ENCODE results near the gene VPS13D. TPM values are rescaled to one million over a fixed set of nuclear protein-coding genes. Genes with fewer than 3 reads are reported as not detected.
"Not testable (repeated sequence)": the region's sequence is repeated elsewhere in the genome, so short reads cannot be mapped to it uniquely, and the experiment has no call there.

The VPS13D gene
- total and polyA plus RNA-seq, 10 of the 15 experiments (the other 5 are each of a cell fraction or from before 2014, with no cell fraction given) = 1.4 to 16.9 (median 8.5) TPM

DNA sequence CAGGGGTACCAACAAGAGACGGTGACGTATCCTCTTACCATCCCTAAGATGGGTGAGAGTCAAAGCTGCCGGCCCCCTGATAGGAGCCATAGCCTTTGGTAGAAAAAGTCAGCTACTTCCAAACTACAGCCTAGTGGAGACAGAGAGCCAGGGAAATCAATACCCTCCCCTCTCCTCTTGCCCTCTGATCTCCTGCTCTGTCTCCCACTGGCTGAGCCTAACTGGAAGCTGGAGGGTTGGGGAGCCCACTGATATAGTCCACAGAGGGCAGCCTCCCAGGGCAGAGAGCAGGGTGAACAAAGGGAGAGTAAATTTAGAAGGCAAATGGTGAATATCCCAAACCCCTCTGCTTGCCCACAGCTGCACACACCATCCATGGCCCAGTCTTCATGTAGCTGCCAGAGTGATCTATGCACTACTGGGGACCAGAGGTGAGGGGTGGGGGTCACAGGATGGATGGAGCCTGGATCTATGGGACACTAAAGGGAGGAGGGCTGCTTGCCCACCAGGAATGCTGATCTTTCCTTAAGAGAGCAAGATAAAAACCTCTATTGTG lies 308.2 kb downstream of the VPS13D start:
- no peak overlapping the region for H3K4me3 ChIP-seq
- intact Hi-C loops (cut with micrococcal nuclease; ENCODE audit: unreplicated experiment) = no loop called here
- in situ Hi-C loops (cut with MboI) = loop anchor here (25.0 kb wide), 1 partner anchor 699 kb away; the partner anchor contains the start of gene PRAMEF18
- ChIA-PET SMC1A (ENCODE audit: uncharacterized antibody, unreplicated experiment) (no interaction called here), CTCF (interaction anchor here (1.1 to 1.5 kb wide), 2 partner anchors 20 to 129 kb away, joined by 3 read pairs; no protein-coding TSS in a partner anchor), RAD21 (ENCODE audit: unreplicated experiment) (no interaction called here), POLR2A (no interaction called here)
- ATAC-seq (no peak), FAIRE-seq (no peak), DNase-seq (ENCODE audit: low read depth, low spot score) (no peak)
- H3K79me2 ChIP-seq (ENCODE audit: control insufficient read depth, insufficient read depth, low read length) = no peaks in the 10 kb centered on the region
- TF ChIP-seq, protein P1, sequence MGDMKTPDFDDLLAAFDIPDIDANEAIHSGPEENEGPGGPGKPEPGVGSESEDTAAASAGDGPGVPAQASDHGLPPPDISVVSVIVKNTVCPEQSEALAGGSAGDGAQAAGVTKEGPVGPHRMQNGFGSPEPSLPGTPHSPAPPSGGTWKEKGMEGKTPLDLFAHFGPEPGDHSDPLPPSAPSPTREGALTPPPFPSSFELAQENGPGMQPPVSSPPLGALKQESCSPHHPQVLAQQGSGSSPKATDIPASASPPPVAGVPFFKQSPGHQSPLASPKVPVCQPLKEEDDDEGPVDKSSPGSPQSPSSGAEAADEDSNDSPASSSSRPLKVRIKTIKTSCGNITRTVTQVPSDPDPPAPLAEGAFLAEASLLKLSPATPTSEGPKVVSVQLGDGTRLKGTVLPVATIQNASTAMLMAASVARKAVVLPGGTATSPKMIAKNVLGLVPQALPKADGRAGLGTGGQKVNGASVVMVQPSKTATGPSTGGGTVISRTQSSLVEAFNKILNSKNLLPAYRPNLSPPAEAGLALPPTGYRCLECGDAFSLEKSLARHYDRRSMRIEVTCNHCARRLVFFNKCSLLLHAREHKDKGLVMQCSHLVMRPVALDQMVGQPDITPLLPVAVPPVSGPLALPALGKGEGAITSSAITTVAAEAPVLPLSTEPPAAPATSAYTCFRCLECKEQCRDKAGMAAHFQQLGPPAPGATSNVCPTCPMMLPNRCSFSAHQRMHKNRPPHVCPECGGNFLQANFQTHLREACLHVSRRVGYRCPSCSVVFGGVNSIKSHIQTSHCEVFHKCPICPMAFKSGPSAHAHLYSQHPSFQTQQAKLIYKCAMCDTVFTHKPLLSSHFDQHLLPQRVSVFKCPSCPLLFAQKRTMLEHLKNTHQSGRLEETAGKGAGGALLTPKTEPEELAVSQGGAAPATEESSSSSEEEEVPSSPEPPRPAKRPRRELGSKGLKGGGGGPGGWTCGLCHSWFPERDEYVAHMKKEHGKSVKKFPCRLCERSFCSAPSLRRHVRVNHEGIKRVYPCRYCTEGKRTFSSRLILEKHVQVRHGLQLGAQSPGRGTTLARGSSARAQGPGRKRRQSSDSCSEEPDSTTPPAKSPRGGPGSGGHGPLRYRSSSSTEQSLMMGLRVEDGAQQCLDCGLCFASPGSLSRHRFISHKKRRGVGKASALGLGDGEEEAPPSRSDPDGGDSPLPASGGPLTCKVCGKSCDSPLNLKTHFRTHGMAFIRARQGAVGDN (IDR thresholded peaks at IDR 0.05) = no peak
- TF ChIP-seq YY1 (IDR thresholded peaks at IDR 0.05; ENCODE audit: low read depth, low read length) = no peak
- no peak for TF ChIP-seq ZNF384 (IDR thresholded peaks at IDR 0.05; ENCODE audit: borderline replicate concordance, low read depth, low read length)
- no peak for TF ChIP-seq EP300 (IDR thresholded peaks at IDR 0.05; ENCODE audit: borderline replicate concordance in 1 of 2, control insufficient read depth in 1 of 2, low read depth in 2 of 2, low read length in 2 of 2)
- TF ChIP-seq ZNF274 (IDR thresholded peaks at IDR 0.05; ENCODE audit: insufficient read depth, insufficient read length) = no peak
- TF ChIP-seq KLF5 (IDR thresholded peaks at IDR 0.05; ENCODE audit: partially characterized antibody) = no peak
- no peak for TF ChIP-seq SMAD1 (IDR thresholded peaks at IDR 0.05; ENCODE audit: low read depth, partially characterized antibody)
- TF ChIP-seq POLR2AphosphoS5 (IDR thresholded peaks at IDR 0.05; ENCODE audit: low read length) = no peak
- no peak overlapping the region for H2AFZ ChIP-seq (ENCODE audit: control insufficient read depth, low read depth, low read length)
- no peaks in the 10 kb centered on the region; the same call in 2 of the 3 replicates for H3K9me3 ChIP-seq (replicated peaks; ENCODE audit: control insufficient read depth, insufficient read depth, low read length)
- no peaks in the 10 kb centered on the region for H3K36me3 ChIP-seq (ENCODE audit: control insufficient read depth in 2 of 2, insufficient read depth in 2 of 2, low read length in 1 of 2)
- no peaks in the 10 kb centered on the region for H3K4me1 ChIP-seq (ENCODE audit: control insufficient read depth, insufficient read depth, low read length)
- no peaks in the 10 kb centered on the region; a peak in 2 of 4 replicates for H3K27me3 ChIP-seq (replicated peaks in 1 of 2; ENCODE audit: control insufficient read depth in 2 of 2, insufficient read depth in 2 of 2, low read length in 1 of 2)
- H3K27ac ChIP-seq (ENCODE audit: control insufficient read depth, insufficient read depth) = no peak overlapping the region
- no peaks in the 10 kb centered on the region for H4K20me1 ChIP-seq (ENCODE audit: control insufficient read depth, insufficient read depth)
- H3K9ac ChIP-seq (ENCODE audit: control insufficient read depth, insufficient read depth, low read length) = no peak overlapping the region
- no TSS peak for BruUV-seq (replicated peaks)
- H3K4me2 ChIP-seq (ENCODE audit: control insufficient read depth, insufficient read depth) = no peak overlapping the region
- 48% methylated on average over 3 of the region's 3 CpGs for WGBS (ENCODE audit: insufficient coverage, insufficient replicate concordance, low lambda C conversion rate, missing lambda C conversion rate)

DNA sequence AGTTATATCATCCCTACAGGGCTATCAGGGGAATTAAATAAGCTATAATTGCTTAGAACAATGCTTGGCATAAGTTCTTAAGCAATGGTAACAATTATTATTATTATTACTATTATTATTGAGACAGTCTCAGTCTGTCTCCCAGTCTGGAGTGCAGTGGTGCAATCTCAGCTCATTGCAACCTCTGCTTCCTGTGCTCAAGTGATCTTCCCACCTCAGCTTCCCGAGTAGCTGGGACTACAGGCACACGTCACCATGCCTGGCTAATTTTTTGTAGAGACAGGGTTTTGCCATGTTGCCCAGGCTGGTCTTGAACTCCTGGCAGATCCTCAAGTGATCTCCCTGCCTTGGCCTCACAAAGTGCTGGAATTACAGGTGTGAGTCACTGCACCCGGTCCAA lies 308.7 kb downstream of the VPS13D start:
- H3K4me1 ChIP-seq (ENCODE audit: control insufficient read depth, insufficient read depth, low read length); H3K27ac ChIP-seq (ENCODE audit: control insufficient read depth, insufficient read depth); H3K4me2 ChIP-seq (ENCODE audit: control insufficient read depth, insufficient read depth); ATAC-seq; DNase-seq (ENCODE audit: low read depth, low spot score); POLR2A ChIA-PET; SMC1A ChIA-PET (ENCODE audit: uncharacterized antibody, unreplicated experiment); H3K9ac ChIP-seq (ENCODE audit: control insufficient read depth, insufficient read depth, low read length); H3K79me2 ChIP-seq (ENCODE audit: control insufficient read depth, insufficient read depth, low read length); BruUV-seq (replicated peaks); intact Hi-C loops (cut with micrococcal nuclease; ENCODE audit: unreplicated experiment); RAD21 ChIA-PET (ENCODE audit: unreplicated experiment); H3K27me3 ChIP-seq (replicated peaks in 1 of 2; ENCODE audit: control insufficient read depth in 2 of 2, insufficient read depth in 2 of 2, low read length in 1 of 2); H2AFZ ChIP-seq (ENCODE audit: control insufficient read depth, low read depth, low read length); H3K9me3 ChIP-seq (replicated peaks; ENCODE audit: control insufficient read depth, insufficient read depth, low read length); H3K36me3 ChIP-seq (ENCODE audit: control insufficient read depth in 2 of 2, insufficient read depth in 2 of 2, low read length in 1 of 2); H3K4me3 ChIP-seq; H4K20me1 ChIP-seq (ENCODE audit: control insufficient read depth, insufficient read depth): not testable (repeated sequence)
- in situ Hi-C loops (cut with MboI) = loop anchor here (25.0 kb wide), 1 partner anchor 699 kb away; the partner anchor contains the start of gene PRAMEF18
- CTCF ChIA-PET = interaction anchor here (1.1 to 1.5 kb wide), 2 partner anchors 20 to 129 kb away, joined by 3 read pairs; no protein-coding TSS in a partner anchor
- peak; percentile 80 for FAIRE-seq
- 17% methylated on average over 3 of the region's 3 CpGs for WGBS (ENCODE audit: insufficient coverage, insufficient replicate concordance, low lambda C conversion rate, missing lambda C conversion rate)
